Progenitor cell of endocrine pancreas (in vitro differentiated cells): Measurements from ENCODE around the gene KRTAP5-7. TPM values are rescaled to one million over a fixed set of nuclear protein-coding genes. Genes with fewer than 3 reads are reported as not detected.
"Not testable (repeated sequence)": the region's sequence is repeated elsewhere in the genome, so short reads cannot be mapped to it uniquely, and the experiment has no call there.

Experiments used
- DNase-seq: peaks from one replicate; pipeline ENCODE4 v3.0.0; 2021; ENCODE audit warnings: low spot score; ENCODE audit not compliant: unreplicated experiment
- H3K27ac Mint-ChIP-seq: 2 replicates; pipeline ENCODE4 v1.8.0; 2021; ENCODE audit warnings: mild to moderate bottlenecking, moderate library complexity, mixed read lengths
- H3K27me3 Mint-ChIP-seq: 2 replicates; pipeline ENCODE4 v1.8.0; 2021; ENCODE audit warnings: mixed read lengths
- H3K36me3 Mint-ChIP-seq: 2 replicates; pipeline ENCODE4 v1.8.0; 2022; ENCODE audit warnings: mixed read lengths; ENCODE audit not compliant: insufficient read depth
- H3K4me1 Mint-ChIP-seq: 2 replicates; pipeline ENCODE4 v1.8.0; 2021; ENCODE audit warnings: low read depth, mixed read lengths
- H3K4me3 Mint-ChIP-seq: 2 replicates; pipeline ENCODE4 v1.8.0; 2021; ENCODE audit warnings: low read depth, mild to moderate bottlenecking, moderate library complexity, mixed read lengths
- H3K9me3 Mint-ChIP-seq: 2 replicates; pipeline ENCODE4 v1.8.0; 2021; ENCODE audit warnings: low read depth, mixed read lengths
- total RNA-seq: library from RNA; stranded (reverse); gene quantifications from 2 replicates; pipeline ENCODE4 v1.2.1, GENCODE V29; 2021
- TF ChIP-seq, protein P1 (sequence below): fragments of 200-600 bp; sonication (generic); IDR thresholded peaks from one replicate; pipeline ENCODE4 v1.5.0; 2021; ENCODE audit warnings: antibody characterized with exemption, mild to moderate bottlenecking; ENCODE audit not compliant: unreplicated experiment

Gene KRTAP5-7
- total RNA-seq, 1 donor from 2014 or later = 0.41 TPM

DNA sequence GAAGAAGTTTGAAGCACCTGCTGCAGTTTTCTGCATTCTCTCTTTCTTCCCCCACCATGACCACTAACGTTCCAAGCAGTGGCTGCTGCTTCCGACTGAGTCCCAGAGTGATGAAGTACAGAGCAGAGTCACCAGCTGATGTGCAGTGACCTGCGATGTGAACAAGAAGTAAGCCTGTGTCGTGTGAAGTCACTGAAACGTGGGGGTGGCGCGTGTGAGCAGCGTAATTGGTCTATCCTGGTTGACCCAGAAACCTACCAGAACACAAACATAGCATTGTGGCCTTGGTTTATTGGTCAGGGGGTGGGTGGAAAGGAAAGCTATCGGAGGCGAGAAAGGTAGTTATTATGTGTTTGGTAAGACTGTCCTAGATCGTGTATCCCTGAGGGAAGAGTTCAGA is 3.5 kb downstream of the KRTAP5-7 start:
- Mint-ChIP-seq H3K9me3 (no peaks in the 10 kb centered on the region), H3K4me3 (no peak overlapping the region), H3K36me3 (no peaks in the 10 kb centered on the region), H3K27me3 (no peaks in the 10 kb centered on the region), H3K27ac (no peak overlapping the region), H3K4me1 (peaks cover 18% of the 10 kb centered on the region)
- TF ChIP-seq, protein P1, sequence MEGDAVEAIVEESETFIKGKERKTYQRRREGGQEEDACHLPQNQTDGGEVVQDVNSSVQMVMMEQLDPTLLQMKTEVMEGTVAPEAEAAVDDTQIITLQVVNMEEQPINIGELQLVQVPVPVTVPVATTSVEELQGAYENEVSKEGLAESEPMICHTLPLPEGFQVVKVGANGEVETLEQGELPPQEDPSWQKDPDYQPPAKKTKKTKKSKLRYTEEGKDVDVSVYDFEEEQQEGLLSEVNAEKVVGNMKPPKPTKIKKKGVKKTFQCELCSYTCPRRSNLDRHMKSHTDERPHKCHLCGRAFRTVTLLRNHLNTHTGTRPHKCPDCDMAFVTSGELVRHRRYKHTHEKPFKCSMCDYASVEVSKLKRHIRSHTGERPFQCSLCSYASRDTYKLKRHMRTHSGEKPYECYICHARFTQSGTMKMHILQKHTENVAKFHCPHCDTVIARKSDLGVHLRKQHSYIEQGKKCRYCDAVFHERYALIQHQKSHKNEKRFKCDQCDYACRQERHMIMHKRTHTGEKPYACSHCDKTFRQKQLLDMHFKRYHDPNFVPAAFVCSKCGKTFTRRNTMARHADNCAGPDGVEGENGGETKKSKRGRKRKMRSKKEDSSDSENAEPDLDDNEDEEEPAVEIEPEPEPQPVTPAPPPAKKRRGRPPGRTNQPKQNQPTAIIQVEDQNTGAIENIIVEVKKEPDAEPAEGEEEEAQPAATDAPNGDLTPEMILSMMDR = no peak
- no peak for DNase-seq

DNA sequence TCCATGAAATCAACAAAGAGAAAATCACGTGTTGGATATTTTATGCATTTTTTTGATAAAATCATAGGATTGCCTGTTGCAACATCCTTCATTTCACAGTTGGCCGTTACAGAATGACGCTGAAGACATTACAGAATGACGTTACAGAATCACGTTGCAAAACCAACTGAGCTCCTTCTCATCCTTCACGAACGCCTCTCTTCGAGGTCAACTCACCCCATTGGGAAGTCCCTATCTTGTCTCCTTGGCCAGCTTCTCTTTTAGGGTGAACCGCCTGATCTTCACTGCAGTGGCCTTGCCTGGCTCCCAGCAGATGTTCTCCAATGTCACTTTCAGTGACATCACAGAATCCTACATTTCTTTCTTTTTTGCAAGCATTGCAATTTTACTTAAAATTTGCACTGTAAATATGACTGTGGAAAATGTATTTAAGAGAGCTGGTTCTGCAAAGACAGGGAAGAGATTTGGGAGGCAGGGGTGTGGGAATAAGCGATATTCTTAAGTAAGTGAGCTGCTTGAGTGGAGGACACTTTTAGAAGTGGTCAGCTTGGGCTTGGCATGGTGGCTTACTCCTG is 5.1 kb downstream of the KRTAP5-7 start:
- DNase-seq = no peak
- H3K27me3 Mint-ChIP-seq = no peaks in the 10 kb centered on the region
- H3K36me3 Mint-ChIP-seq = no peaks in the 10 kb centered on the region
- H3K4me1 Mint-ChIP-seq = peaks cover 21% of the 10 kb centered on the region
- no peak overlapping the region for H3K4me3 Mint-ChIP-seq
- H3K9me3 Mint-ChIP-seq = no peaks in the 10 kb centered on the region
- TF ChIP-seq, protein P1 = no peak
- H3K27ac Mint-ChIP-seq = no peak overlapping the region

DNA sequence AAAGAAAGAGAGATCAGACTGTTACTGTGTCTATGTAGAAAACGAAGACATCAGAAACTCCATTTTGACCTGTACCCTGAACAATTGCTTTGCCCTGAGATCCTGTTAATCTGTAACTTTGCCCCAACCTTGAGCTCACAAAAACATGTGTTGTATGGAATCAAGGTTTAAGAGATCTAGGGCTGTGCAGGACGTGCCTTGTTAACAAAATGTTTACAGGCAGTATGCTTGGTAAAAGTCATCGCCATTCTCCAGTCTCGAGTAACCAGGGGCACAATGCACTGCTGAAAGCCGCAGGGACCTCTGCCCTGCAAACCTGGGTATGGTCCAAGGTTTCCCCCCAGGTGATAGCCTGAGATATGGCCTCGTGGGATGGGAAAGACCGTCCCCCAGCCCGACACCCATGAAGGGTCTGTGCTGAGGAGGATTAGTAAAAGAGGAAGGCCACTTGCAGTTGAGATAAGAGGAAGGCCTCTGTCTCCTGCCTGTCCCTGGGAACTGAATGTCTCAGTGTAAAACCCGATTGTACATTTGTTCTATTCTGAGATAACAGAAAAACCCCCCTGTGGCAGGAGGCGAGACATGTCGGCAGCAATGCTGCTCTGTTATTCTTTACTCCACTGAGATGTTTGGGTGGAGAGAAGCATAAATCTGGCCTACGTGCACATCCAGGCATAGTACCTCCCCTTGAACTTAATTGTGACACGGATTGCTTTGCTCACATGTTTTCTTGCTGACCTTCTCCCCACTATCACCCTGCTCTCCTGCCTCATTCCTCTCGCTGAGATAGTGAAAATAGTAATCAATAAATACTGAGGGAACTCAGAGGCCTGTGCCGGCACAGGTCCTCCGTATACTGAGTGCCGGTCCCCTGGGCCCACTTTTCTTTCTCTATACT is 7.9 kb downstream of the KRTAP5-7 start:
- not testable (repeated sequence) for H3K9me3 Mint-ChIP-seq, H3K36me3 Mint-ChIP-seq, DNase-seq, H3K27me3 Mint-ChIP-seq
- Mint-ChIP-seq H3K4me3 (peak overlapping the region; percentile 47), H3K27ac (peak overlapping the region; percentile 89), H3K4me1 (peaks cover 17% of the 10 kb centered on the region)

DNA sequence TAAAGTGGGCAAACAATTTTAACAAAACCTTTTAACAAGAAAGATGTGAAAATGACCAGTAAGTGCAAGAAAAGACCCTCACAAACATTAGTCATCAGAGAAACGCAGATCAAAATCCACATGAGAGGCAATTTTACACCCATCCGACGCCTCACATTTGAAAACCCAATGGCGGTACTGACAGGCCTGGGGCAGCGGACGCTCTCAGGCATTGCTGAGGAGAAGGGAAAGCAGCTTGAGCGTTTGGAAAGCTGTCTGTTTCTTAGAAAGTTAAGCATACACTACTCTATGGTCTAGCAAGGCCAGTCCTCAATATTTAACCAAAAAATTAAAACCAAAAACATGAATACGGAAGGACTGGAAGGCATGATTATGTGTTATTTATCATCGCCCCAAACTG is 8.8 kb downstream of the KRTAP5-7 start:
- TF ChIP-seq, protein P1 = no peak
- no peak for DNase-seq
- Mint-ChIP-seq H3K27ac (no peak overlapping the region), H3K36me3 (no peaks in the 10 kb centered on the region), H3K4me1 (peaks cover 17% of the 10 kb centered on the region), H3K4me3 (no peak overlapping the region), H3K27me3 (no peaks in the 10 kb centered on the region), H3K9me3 (peaks cover 3% of the 10 kb centered on the region)

DNA sequence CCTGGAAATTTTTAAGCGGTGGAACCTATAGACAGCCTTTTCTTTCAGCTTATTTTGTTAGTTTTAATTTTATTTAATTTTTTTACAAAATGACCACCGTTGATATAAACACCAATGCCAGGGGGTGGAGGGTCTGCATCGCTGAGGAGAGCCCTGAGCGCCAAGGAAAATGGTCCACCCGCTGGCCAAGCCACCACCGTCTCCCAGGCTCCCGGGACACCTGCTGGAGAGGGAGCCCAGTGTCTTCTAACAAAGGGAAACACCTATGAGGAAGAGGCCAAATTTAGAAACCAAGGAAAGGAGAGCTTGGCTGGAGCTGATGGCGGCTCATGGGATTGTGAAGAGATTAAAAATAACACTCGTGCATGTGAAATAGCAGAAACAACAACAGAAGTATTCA is 10.5 kb downstream of the KRTAP5-7 start:
- Mint-ChIP-seq H3K27ac (no peak overlapping the region), H3K9me3 (peaks cover 6% of the 10 kb centered on the region), H3K4me1 (peaks cover 17% of the 10 kb centered on the region), H3K4me3 (no peak overlapping the region), H3K27me3 (no peaks in the 10 kb centered on the region), H3K36me3 (no peaks in the 10 kb centered on the region)
- DNase-seq = no peak
- TF ChIP-seq, protein P1 = no peak

DNA sequence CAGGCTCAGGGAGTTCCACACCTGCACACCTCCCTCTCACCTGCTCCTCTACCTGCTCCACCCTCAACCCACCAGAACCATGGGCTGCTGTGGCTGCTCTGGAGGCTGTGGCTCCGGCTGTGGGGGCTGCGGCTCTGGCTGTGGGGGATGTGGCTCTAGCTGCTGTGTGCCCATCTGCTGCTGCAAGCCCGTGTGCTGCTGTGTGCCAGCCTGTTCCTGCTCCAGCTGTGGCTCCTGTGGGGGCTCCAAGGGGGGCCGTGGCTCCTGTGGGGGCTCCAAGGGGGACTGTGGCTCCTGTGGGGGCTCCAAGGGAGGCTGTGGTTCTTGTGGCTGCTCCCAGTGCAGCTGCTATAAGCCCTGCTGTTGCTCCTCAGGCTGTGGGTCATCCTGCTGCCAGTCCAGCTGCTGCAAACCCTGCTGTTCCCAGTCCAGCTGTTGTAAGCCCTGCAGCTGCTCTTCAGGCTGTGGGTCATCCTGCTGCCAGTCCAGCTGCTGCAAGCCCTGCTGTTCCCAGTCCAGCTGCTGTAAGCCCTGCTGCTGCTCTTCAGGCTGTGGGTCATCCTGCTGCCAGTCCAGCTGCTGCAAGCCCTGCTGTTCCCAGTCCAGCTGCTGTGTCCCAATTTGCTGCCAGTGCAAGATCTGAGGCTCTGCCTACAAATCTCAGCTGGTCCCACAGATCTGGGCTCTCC is 11.1 kb downstream of the KRTAP5-7 start, which contains the start of gene KRTAP5-8:
TSS of gene KRTAP5-8 (plus strand) at position 49 of the 689 bp plus-strand sequence. CDS start at position 80, 31 bp downstream.
- peaks cover 17% of the 10 kb centered on the region for H3K4me1 Mint-ChIP-seq
- not testable (repeated sequence) for H3K27ac Mint-ChIP-seq, H3K4me3 Mint-ChIP-seq, DNase-seq, H3K27me3 Mint-ChIP-seq, H3K36me3 Mint-ChIP-seq, H3K9me3 Mint-ChIP-seq
